Anterior cingulate cortex (tissue), 58 donors: ENCODE measurements around the gene TDO2.
"Not testable (repeated sequence)": the region's sequence is repeated elsewhere in the genome, so short reads cannot be mapped to it uniquely, and the experiment has no call there.

ENCODE experiments used
- DNase-seq, 58 donors: peaks; one replicate each; lab custom pipeline; 2025; lab: John Stamatoyannopoulos, UW

Gene TDO2

GRCh38 chr4:155906554-155907247 is 3.2 kb downstream of the TDO2 start:
- DNase-seq = no peak

GRCh38 chr4:155907556-155907955 is 4.1 kb downstream of the TDO2 start:
- DNase-seq = no peak

- DNase-seq = no peak
Measured at GRCh38 chr4:155908187-155909139, 5.0 kb downstream of the TDO2 start.

GRCh38 chr4:155909615-155910226 is 6.2 kb downstream of the TDO2 start:
- no peak for DNase-seq

GRCh38 chr4:155911905-155912304 is 8.4 kb downstream of the TDO2 start:
- DNase-seq = no peak

GRCh38 chr4:155914782-155915181 is 11.3 kb downstream of the TDO2 start:
- DNase-seq = no peak

GRCh38 chr4:155921597-155921996 is 18.1 kb downstream of the TDO2 start:
- no peak for DNase-seq

- no peak for DNase-seq
Measured at GRCh38 chr4:155924637-155925036, 21.1 kb downstream of the TDO2 start.

GRCh38 chr4:155929833-155930232 is 26.3 kb downstream of the TDO2 start:
- DNase-seq = no peak

- no peak for DNase-seq
Measured at GRCh38 chr4:155930330-155930729, 26.8 kb downstream of the TDO2 start.

GRCh38 chr4:155931634-155932033 is 28.1 kb downstream of the TDO2 start:
- DNase-seq = no peak

- not testable (repeated sequence) for DNase-seq
Measured at GRCh38 chr4:155934634-155935033, 31.1 kb downstream of the TDO2 start.

GRCh38 chr4:155935389-155935986 is 32.0 kb downstream of the TDO2 start:
- DNase-seq = no peak

GRCh38 chr4:155941085-155941790 is 37.7 kb downstream of the TDO2 start:
- DNase-seq = no peak

- DNase-seq = no peak
Measured at GRCh38 chr4:155941820-155942219, 38.3 kb downstream of the TDO2 start.

GRCh38 chr4:155943605-155944291 is 40.3 kb downstream of the TDO2 start:
- no peak for DNase-seq

GRCh38 chr4:155944516-155944915 is 41.0 kb downstream of the TDO2 start:
- DNase-seq = no peak

- DNase-seq = no peak
Measured at GRCh38 chr4:155946486-155946885, 43.0 kb downstream of the TDO2 start.

- DNase-seq = no peak
Measured at GRCh38 chr4:155948541-155948940, 45.0 kb downstream of the TDO2 start.

GRCh38 chr4:155950461-155950860 is 47.0 kb downstream of the TDO2 start:
- no peak for DNase-seq
